H9 (cell line): Measurements from ENCODE around the gene RBM42. TPM values are rescaled to one million over a fixed set of nuclear protein-coding genes. Genes with fewer than 3 reads are reported as not detected.

Source experiments
- DNase-seq: peaks from one replicate; pipeline ENCODE4 v3.0.0-alpha.2; 2017
- H2AFZ ChIP-seq: one replicate; pipeline ENCODE4 v1.6.1; 2013; ENCODE audit warnings: mild to moderate bottlenecking, low read length, control low read depth, moderate library complexity
- H2AK5ac ChIP-seq: 2 replicates; pipeline ENCODE4 v1.6.1; 2013; ENCODE audit warnings: low read length, control low read depth, mixed read lengths; ENCODE audit not compliant: insufficient read length
- H2BK120ac ChIP-seq: one replicate; pipeline ENCODE4 v1.6.1; 2013; ENCODE audit warnings: low read depth, mild to moderate bottlenecking, low read length, control low read depth, inconsistent platforms; ENCODE audit not compliant: poor library complexity, severe bottlenecking
- H2BK12ac ChIP-seq: 2 replicates; pipeline ENCODE4 v1.6.1; 2013; ENCODE audit warnings: low read length, control low read depth, mixed read lengths, low read depth; ENCODE audit not compliant: insufficient read length
- H2BK15ac ChIP-seq: 2 replicates; pipeline ENCODE4 v1.6.1; 2013; ENCODE audit warnings: low read depth, low read length, control low read depth
- H2BK20ac ChIP-seq: one replicate; pipeline ENCODE4 v1.6.1; 2013; ENCODE audit warnings: low read depth, mild to moderate bottlenecking, low read length, control low read depth, inconsistent platforms; ENCODE audit not compliant: poor library complexity, severe bottlenecking
- H2BK5ac ChIP-seq: 2 replicates; pipeline ENCODE4 v1.6.1; 2013; ENCODE audit warnings: low read length, control low read depth, mixed read lengths; ENCODE audit not compliant: insufficient read length
- H3K14ac ChIP-seq: 2 replicates; pipeline ENCODE4 v1.6.1; 2013; ENCODE audit warnings: low read length, control low read depth; ENCODE audit not compliant: insufficient read depth
- H3K18ac ChIP-seq: 2 replicates; pipeline ENCODE4 v1.6.1; 2013; ENCODE audit warnings: low read depth, mild to moderate bottlenecking, mixed read lengths, low read length, control low read depth; ENCODE audit not compliant: insufficient read length
- H3K23ac ChIP-seq: 2 replicates; pipeline ENCODE4 v1.6.1; 2013; ENCODE audit warnings: low read length, control low read depth, mixed read lengths, low read depth; ENCODE audit not compliant: insufficient read length
- H3K23me2 ChIP-seq: 2 replicates; pipeline ENCODE4 v1.6.1; 2013; ENCODE audit warnings: low read depth, mild to moderate bottlenecking, mixed read lengths, low read length, control low read depth; ENCODE audit not compliant: insufficient read length, poor library complexity, severe bottlenecking
- H3K27ac ChIP-seq: 2 replicates; pipeline ENCODE4 v1.5.1; 2013; ENCODE audit warnings: low read length, control low read depth, mixed read lengths, low read depth; ENCODE audit not compliant: insufficient read length
- H3K27me3 ChIP-seq: 2 replicates; pipeline ENCODE4 v1.6.1; 2013; ENCODE audit warnings: low read length, control low read depth, inconsistent platforms; ENCODE audit not compliant: insufficient read depth
- H3K4ac ChIP-seq: 2 replicates; pipeline ENCODE4 v1.6.1; 2013; ENCODE audit warnings: low read depth, mild to moderate bottlenecking, control low read depth, inconsistent platforms, low read length, moderate library complexity
- H3K4me1 ChIP-seq: 2 replicates; pipeline ENCODE4 v1.6.1; 2013; ENCODE audit warnings: low read length, control low read depth, inconsistent platforms; ENCODE audit not compliant: insufficient read depth
- H3K4me2 ChIP-seq: 2 replicates; pipeline ENCODE4 v1.6.1; 2013; ENCODE audit warnings: low read length, control low read depth, mixed read lengths; ENCODE audit not compliant: insufficient read length, insufficient read depth
- H3K56ac ChIP-seq: 2 replicates; pipeline ENCODE4 v1.6.1; 2013; ENCODE audit warnings: low read depth, mild to moderate bottlenecking, mixed read lengths, low read length, control low read depth; ENCODE audit not compliant: insufficient read length
- H3K79me1 ChIP-seq: 2 replicates; pipeline ENCODE4 v1.6.1; 2013; ENCODE audit warnings: low read depth, mild to moderate bottlenecking, moderate library complexity, low read length, control low read depth, inconsistent platforms; ENCODE audit not compliant: insufficient read depth, poor library complexity, severe bottlenecking
- H3K79me2 ChIP-seq: 2 replicates; pipeline ENCODE4 v1.6.1; 2013; ENCODE audit warnings: low read length, control low read depth, inconsistent platforms; ENCODE audit not compliant: insufficient read depth
- H3K9ac ChIP-seq: 2 replicates; pipeline ENCODE4 v1.6.1; 2013; ENCODE audit warnings: low read length, control low read depth, mixed read lengths; ENCODE audit not compliant: insufficient read length; ENCODE audit errors: extremely low read depth
- H3K9me3 ChIP-seq: one replicate; pipeline ENCODE4 v1.6.1; 2013; ENCODE audit warnings: low read depth, low read length, inconsistent platforms; ENCODE audit not compliant: control insufficient read depth
- H3T11ph ChIP-seq: one replicate; pipeline ENCODE4 v1.6.1; 2013; ENCODE audit warnings: mild to moderate bottlenecking, low read length, control low read depth, inconsistent platforms
- H4K20me1 ChIP-seq: one replicate; pipeline ENCODE4 v1.6.1; 2013; ENCODE audit not compliant: control insufficient read depth, insufficient read length, insufficient read depth
- H4K5ac ChIP-seq: 2 replicates; pipeline ENCODE4 v1.6.1; 2013; ENCODE audit warnings: low read depth, mild to moderate bottlenecking, mixed read lengths, low read length, control low read depth; ENCODE audit not compliant: insufficient read length
- H4K8ac ChIP-seq: replicated peaks from 2 replicates; pipeline ENCODE4 v1.6.1; 2013; ENCODE audit warnings: low read length, control low read depth, mixed read lengths, low read depth; ENCODE audit not compliant: insufficient read length
- H4K91ac ChIP-seq: 2 replicates; pipeline ENCODE4 v1.6.1; 2013; ENCODE audit warnings: low read depth, mild to moderate bottlenecking, moderate library complexity, mixed read lengths, low read length, control low read depth; ENCODE audit not compliant: insufficient read length
- H3K27ac Mint-ChIP-seq, 3 experiments: 2 replicates in 2 of 3; 3 replicates in 1 of 3; pipeline ENCODE4 v1.8.0; 2020 to 2021; ENCODE audit warnings: mixed read lengths in 3 of 3, mild to moderate bottlenecking in 1 of 3, moderate library complexity in 1 of 3
- H3K27me3 Mint-ChIP-seq: 2 replicates; pipeline ENCODE4 v1.8.0; 2021; ENCODE audit warnings: low read depth, mild to moderate bottlenecking, moderate library complexity, mixed read lengths
- H3K36me3 Mint-ChIP-seq, 3 experiments: 2 replicates in 2 of 3; 3 replicates in 1 of 3; pipeline ENCODE4 v1.8.0; 2020 to 2021; ENCODE audit warnings: low read depth in 3 of 3, mixed read lengths in 3 of 3; ENCODE audit not compliant: insufficient read depth in 1 of 3
- H3K4me1 Mint-ChIP-seq, 2 experiments: 2 replicates each; pipeline ENCODE4 v1.8.0; 2020; ENCODE audit warnings: mixed read lengths in 2 of 2
- H3K4me3 Mint-ChIP-seq, 2 experiments: 2 replicates in 1 of 2; 3 replicates in 1 of 2; pipeline ENCODE4 v1.8.0; 2020 to 2021; ENCODE audit warnings: mild to moderate bottlenecking in 2 of 2, mixed read lengths in 2 of 2, moderate library complexity in 1 of 2
- H3K9me3 Mint-ChIP-seq, 2 experiments: 2 replicates in 1 of 2; 3 replicates in 1 of 2; pipeline ENCODE4 v1.8.0; 2020; ENCODE audit warnings: mild to moderate bottlenecking in 2 of 2, mixed read lengths in 2 of 2, moderate library complexity in 1 of 2
- whole genome bisulfite sequencing: extraction: QIAGEN DNeasy Blood & Tissue Kit; methylation state at CpG from one replicate; pipeline ENCODE4 v1.1.7; 2013; ENCODE audit warnings: missing lambda C conversion rate, low lambda C conversion rate, mixed read lengths; ENCODE audit not compliant: insufficient read length; ENCODE audit errors: extremely low coverage; 5-methylcytosine and 5-hydroxymethylcytosine counted together
- total RNA-seq: library from RNA; stranded (reverse); gene quantifications from 2 replicates; pipeline ENCODE4 v1.2.1, GENCODE V29; 2021
- TF ChIP-seq, protein P1 (sequence below): fragments of 200-600 bp; sonication (generic); conservative IDR thresholded peaks from 3 replicates; pipeline ENCODE4 v1.8.0; 2021; ENCODE audit warnings: antibody characterized with exemption, mild to moderate bottlenecking

Gene RBM42
- total RNA-seq, 1 experiment from 2014 or later = 83.3 TPM

DNA sequence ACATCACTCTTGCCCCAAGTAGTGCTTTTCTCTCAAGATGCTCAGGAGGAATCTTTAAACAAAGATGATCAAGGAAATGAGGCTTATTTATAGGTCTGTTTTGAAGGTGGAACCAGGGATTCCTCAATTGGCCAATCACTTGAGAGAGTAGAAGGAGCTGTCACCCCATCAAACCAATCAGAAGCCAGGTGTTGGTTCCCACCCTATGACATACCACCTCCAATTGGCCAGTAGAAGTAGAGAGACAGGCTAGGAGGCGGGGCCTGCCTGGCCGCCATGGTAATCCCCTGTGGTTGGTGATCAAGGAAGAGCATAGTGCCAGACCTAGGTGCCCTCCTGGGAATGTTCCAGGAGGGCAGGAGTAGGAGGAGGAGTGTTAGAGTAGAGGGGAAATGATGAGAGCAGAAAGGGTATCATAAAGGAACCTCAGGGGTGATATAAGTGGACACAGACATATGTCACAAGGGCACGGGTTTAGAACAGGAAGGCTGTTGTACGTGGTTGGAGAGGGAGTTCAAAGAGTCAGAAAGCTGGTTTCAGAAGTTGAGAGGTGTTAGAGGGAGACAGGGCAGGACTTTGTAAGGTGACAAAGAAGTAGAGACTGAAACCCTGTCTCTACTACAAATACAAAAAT lies 32.4 kb upstream of the RBM42 start:
- DNase-seq = no peak
- WGBS = no CpG with 5 or more reads among the region's 4 CpGs
- Histone ChIP-seq H3K79me2 (no peaks in the 10 kb centered on the region), H3T11ph (no peak overlapping the region), H3K9me3 (no peaks in the 10 kb centered on the region), H3K23me2 (no peaks in the 10 kb centered on the region), H4K91ac (no peak overlapping the region), H2BK15ac (no peak overlapping the region), H2AFZ (no peak overlapping the region), H4K5ac (no peak overlapping the region), H3K4ac (no peak overlapping the region), H3K18ac (no peak overlapping the region), H3K56ac (no peak overlapping the region), H2BK120ac (no peak overlapping the region), H2BK20ac (no peak overlapping the region), H3K79me1 (no peaks in the 10 kb centered on the region), H4K20me1 (no peaks in the 10 kb centered on the region), H4K8ac (no peak overlapping the region), H2BK12ac (no peak overlapping the region), H3K14ac (no peak overlapping the region), H3K9ac (no peak overlapping the region), H3K4me1 (no peaks in the 10 kb centered on the region), H3K27me3 (no peaks in the 10 kb centered on the region), H3K23ac (no peak overlapping the region), H2AK5ac (no peak overlapping the region), H2BK5ac (no peak overlapping the region), H3K4me2 (no peak overlapping the region), H3K27ac (no peak overlapping the region)
- Mint-ChIP-seq H3K27me3 (peaks cover 34% of the 10 kb centered on the region), H3K36me3 (no peaks in the 10 kb centered on the region), H3K9me3 (no peaks in the 10 kb centered on the region), H3K4me3 (no peak overlapping the region), H3K4me1 (peaks cover 0 to 2% of the 10 kb centered on the region in 2 experiments; a peak in 1 of 4 replicates), H3K27ac (peak overlapping the region in 1 of 3 experiments; percentile 67; a peak in 1 of 7 replicates)
- TF ChIP-seq, protein P1, sequence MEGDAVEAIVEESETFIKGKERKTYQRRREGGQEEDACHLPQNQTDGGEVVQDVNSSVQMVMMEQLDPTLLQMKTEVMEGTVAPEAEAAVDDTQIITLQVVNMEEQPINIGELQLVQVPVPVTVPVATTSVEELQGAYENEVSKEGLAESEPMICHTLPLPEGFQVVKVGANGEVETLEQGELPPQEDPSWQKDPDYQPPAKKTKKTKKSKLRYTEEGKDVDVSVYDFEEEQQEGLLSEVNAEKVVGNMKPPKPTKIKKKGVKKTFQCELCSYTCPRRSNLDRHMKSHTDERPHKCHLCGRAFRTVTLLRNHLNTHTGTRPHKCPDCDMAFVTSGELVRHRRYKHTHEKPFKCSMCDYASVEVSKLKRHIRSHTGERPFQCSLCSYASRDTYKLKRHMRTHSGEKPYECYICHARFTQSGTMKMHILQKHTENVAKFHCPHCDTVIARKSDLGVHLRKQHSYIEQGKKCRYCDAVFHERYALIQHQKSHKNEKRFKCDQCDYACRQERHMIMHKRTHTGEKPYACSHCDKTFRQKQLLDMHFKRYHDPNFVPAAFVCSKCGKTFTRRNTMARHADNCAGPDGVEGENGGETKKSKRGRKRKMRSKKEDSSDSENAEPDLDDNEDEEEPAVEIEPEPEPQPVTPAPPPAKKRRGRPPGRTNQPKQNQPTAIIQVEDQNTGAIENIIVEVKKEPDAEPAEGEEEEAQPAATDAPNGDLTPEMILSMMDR = no peak
